ENCODE results near the gene NSUN3. TPM values are rescaled to one million over a fixed set of nuclear protein-coding genes. Genes with fewer than 3 reads are reported as not detected.
"Not testable (repeated sequence)": the region's sequence is repeated elsewhere in the genome, so short reads cannot be mapped to it uniquely, and the experiment has no call there.

Gene NSUN3
- total and polyA plus RNA-seq, 7 experiments from 2014 or later, result 7.3 to 24.0 (median 20.3) TPM

GRCh38 chr3:94028093-94028837 is 34.6 kb upstream of the NSUN3 start, which contains the start of gene STX19:
TSS of gene STX19 (minus strand) at chr3:94028597. CDS start at chr3:94015269, 13,328 bp downstream.
- Mint-ChIP-seq H3K27me3 (no peaks in the 10 kb centered on the region), H3K36me3 (peaks cover 0 to 12% (median 5%) of the 10 kb centered on the region in 5 donors), H3K4me1 (peaks cover 0 to 2% (median 0%) of the 10 kb centered on the region in 7 donors), H3K4me3 (no peak within 1 kb of the TSS), H3K9me3 (peaks cover 0 to 2% (median 0%) of the 10 kb centered on the region in 11 donors), H3K27ac (no peak within 1 kb of the TSS)
- H3K36me3 ChIP-seq (ENCODE audit: control insufficient read depth in 2 of 3, insufficient read depth in 3 of 3, low read length in 3 of 3), result no peaks in the 10 kb centered on the region
- DNase-seq, result no peak
- POLR2A ChIA-PET, result no interaction called here
- ATAC-seq, result no peak
- no peaks in the 10 kb centered on the region for H3K4me1 ChIP-seq (ENCODE audit: control insufficient read depth in 2 of 2, insufficient read depth in 2 of 2, low read length in 2 of 2)
- no peak within 1 kb of the TSS for H3K27ac ChIP-seq (ENCODE audit: low read depth, low read length)
- no peaks in the 10 kb centered on the region for H3K9me3 ChIP-seq (ENCODE audit: control insufficient read depth in 2 of 3, low read length in 3 of 3)
- intact Hi-C loops (cut with micrococcal nuclease), result no loop called here
- H3K27me3 ChIP-seq (ENCODE audit: control insufficient read depth in 2 of 2, insufficient read depth in 2 of 2, low read length in 2 of 2), result no peaks in the 10 kb centered on the region
- no peak within 1 kb of the TSS for H3K4me3 ChIP-seq (ENCODE audit: low read length)
- CTCF ChIA-PET, result no interaction called here

GRCh38 chr3:94036909-94037507 is 25.9 kb upstream of the NSUN3 start:
- Mint-ChIP-seq H3K9me3 (peaks cover 0 to 1% (median 0%) of the 10 kb centered on the region in 11 donors), H3K27ac (no peak overlapping the region), H3K4me1 (no peaks in the 10 kb centered on the region), H3K4me3 (no peak overlapping the region), H3K36me3 (peaks cover 0 to 7% (median 2%) of the 10 kb centered on the region in 5 donors), H3K27me3 (no peaks in the 10 kb centered on the region)
- Histone ChIP-seq H3K9me3 (ENCODE audit: control insufficient read depth in 2 of 3, low read length in 3 of 3) (no peaks in the 10 kb centered on the region), H3K27ac (ENCODE audit: low read depth, low read length) (no peak overlapping the region), H3K4me3 (ENCODE audit: low read length) (no peak overlapping the region), H3K4me1 (ENCODE audit: control insufficient read depth in 2 of 2, insufficient read depth in 2 of 2, low read length in 2 of 2) (no peaks in the 10 kb centered on the region), H3K27me3 (ENCODE audit: control insufficient read depth in 2 of 2, insufficient read depth in 2 of 2, low read length in 2 of 2) (no peaks in the 10 kb centered on the region), H3K36me3 (ENCODE audit: control insufficient read depth in 2 of 3, insufficient read depth in 3 of 3, low read length in 3 of 3) (no peaks in the 10 kb centered on the region)
- POLR2A ChIA-PET, result interaction anchor here (0.6 kb wide), 1 partner anchor 25 kb away, joined by 3 read pairs; the partner anchor contains the start of gene DHFR2
- DNase-seq (no peak), ATAC-seq (no peak)
- CTCF ChIA-PET, result interaction anchor here (1.3 kb wide), 2 partner anchors 33 to 35 kb away, joined by 3 to 5 read pairs; no protein-coding TSS in a partner anchor
- intact Hi-C loops (cut with micrococcal nuclease), result no loop called here

- Histone ChIP-seq H3K9me3 (ENCODE audit: control insufficient read depth in 2 of 3, low read length in 3 of 3) (no peaks in the 10 kb centered on the region), H3K36me3 (ENCODE audit: control insufficient read depth in 2 of 3, insufficient read depth in 3 of 3, low read length in 3 of 3) (peaks cover 0 to 7% (median 0%) of the 10 kb centered on the region in 3 experiments), H3K4me1 (ENCODE audit: control insufficient read depth in 2 of 2, insufficient read depth in 2 of 2, low read length in 2 of 2) (no peaks in the 10 kb centered on the region), H3K27me3 (ENCODE audit: control insufficient read depth in 2 of 2, insufficient read depth in 2 of 2, low read length in 2 of 2) (no peaks in the 10 kb centered on the region), H3K4me3 (ENCODE audit: low read length) (no peak overlapping the region), H3K27ac (ENCODE audit: low read depth, low read length) (no peak overlapping the region)
- Mint-ChIP-seq H3K9me3 (no peaks in the 10 kb centered on the region), H3K4me1 (no peaks in the 10 kb centered on the region), H3K27me3 (no peaks in the 10 kb centered on the region), H3K27ac (peak overlapping the region in 3 of 9 donors; percentile 29 to 83 (median 55)), H3K4me3 (peak overlapping the region in 1 of 10 donors; percentile 17), H3K36me3 (peaks cover 0 to 23% (median 13%) of the 10 kb centered on the region in 5 donors)
- intact Hi-C loops (cut with micrococcal nuclease), result no loop called here
- DNase-seq (no peak), ATAC-seq (no peak)
- CTCF ChIA-PET, result no interaction called here
- POLR2A ChIA-PET, result no interaction called here
Measured at GRCh38 chr3:94043285-94043684, 19.6 kb upstream of the NSUN3 start.

- ATAC-seq; POLR2A ChIA-PET; H3K4me3 Mint-ChIP-seq; H3K27me3 Mint-ChIP-seq; H3K9me3 Mint-ChIP-seq; H3K9me3 ChIP-seq (ENCODE audit: control insufficient read depth in 2 of 3, low read length in 3 of 3); intact Hi-C loops (cut with micrococcal nuclease); H3K27ac ChIP-seq (ENCODE audit: low read depth, low read length); CTCF ChIA-PET; H3K4me1 Mint-ChIP-seq; DNase-seq; H3K4me1 ChIP-seq (ENCODE audit: control insufficient read depth in 2 of 2, insufficient read depth in 2 of 2, low read length in 2 of 2); H3K27me3 ChIP-seq (ENCODE audit: control insufficient read depth in 2 of 2, insufficient read depth in 2 of 2, low read length in 2 of 2); H3K36me3 ChIP-seq (ENCODE audit: control insufficient read depth in 2 of 3, insufficient read depth in 3 of 3, low read length in 3 of 3); H3K4me3 ChIP-seq (ENCODE audit: low read length): not testable (repeated sequence)
- Mint-ChIP-seq H3K27ac (peak overlapping the region in 1 of 9 donors; percentile 55), H3K36me3 (peaks cover 0 to 23% (median 13%) of the 10 kb centered on the region in 5 donors)
Measured at GRCh38 chr3:94044100-94044936, 18.5 kb upstream of the NSUN3 start.

GRCh38 chr3:94046533-94046932 is 16.3 kb upstream of the NSUN3 start:
- Mint-ChIP-seq H3K9me3 (no peaks in the 10 kb centered on the region), H3K36me3 (peaks cover 0 to 23% (median 13%) of the 10 kb centered on the region in 5 donors), H3K27me3 (no peaks in the 10 kb centered on the region), H3K4me3 (no peak overlapping the region), H3K27ac (no peak overlapping the region), H3K4me1 (no peaks in the 10 kb centered on the region)
- Histone ChIP-seq H3K36me3 (ENCODE audit: control insufficient read depth in 2 of 3, insufficient read depth in 3 of 3, low read length in 3 of 3) (peaks cover 0 to 7% (median 0%) of the 10 kb centered on the region in 3 experiments), H3K9me3 (ENCODE audit: control insufficient read depth in 2 of 3, low read length in 3 of 3) (no peaks in the 10 kb centered on the region), H3K4me3 (ENCODE audit: low read length) (no peak overlapping the region), H3K27me3 (ENCODE audit: control insufficient read depth in 2 of 2, insufficient read depth in 2 of 2, low read length in 2 of 2) (no peaks in the 10 kb centered on the region), H3K4me1 (ENCODE audit: control insufficient read depth in 2 of 2, insufficient read depth in 2 of 2, low read length in 2 of 2) (no peaks in the 10 kb centered on the region), H3K27ac (ENCODE audit: low read depth, low read length) (no peak overlapping the region)
- ChIA-PET POLR2A (no interaction called here), CTCF (no interaction called here)
- intact Hi-C loops (cut with micrococcal nuclease), result no loop called here
- DNase-seq (no peak), ATAC-seq (no peak)

- ChIA-PET POLR2A (interaction anchor here (1.3 kb wide), 1 partner anchor 13 kb away, joined by 4 read pairs; the partner anchor contains the start of genes DHFR2 and NSUN3), CTCF (interaction anchor here (0.6 kb wide), 1 partner anchor 45 kb away, joined by 4 read pairs; no protein-coding TSS in a partner anchor)
- H3K4me1 ChIP-seq (ENCODE audit: control insufficient read depth in 2 of 2, insufficient read depth in 2 of 2, low read length in 2 of 2), result no peaks in the 10 kb centered on the region
- H3K9me3 ChIP-seq (ENCODE audit: control insufficient read depth in 2 of 3, low read length in 3 of 3), result no peaks in the 10 kb centered on the region
- intact Hi-C loops (cut with micrococcal nuclease), result no loop called here
- Mint-ChIP-seq H3K9me3 (no peaks in the 10 kb centered on the region), H3K4me1 (no peaks in the 10 kb centered on the region), H3K4me3 (no peak overlapping the region), H3K36me3 (peaks cover 0 to 16% (median 9%) of the 10 kb centered on the region in 5 donors), H3K27me3 (no peaks in the 10 kb centered on the region), H3K27ac (no peak overlapping the region)
- no peak overlapping the region for H3K4me3 ChIP-seq (ENCODE audit: low read length)
- DNase-seq (no peak), ATAC-seq (no peak)
- no peaks in the 10 kb centered on the region for H3K27me3 ChIP-seq (ENCODE audit: control insufficient read depth in 2 of 2, insufficient read depth in 2 of 2, low read length in 2 of 2)
- no peak overlapping the region for H3K27ac ChIP-seq (ENCODE audit: low read depth, low read length)
- peaks cover 0 to 4% (median 0%) of the 10 kb centered on the region in 3 experiments for H3K36me3 ChIP-seq (ENCODE audit: control insufficient read depth in 2 of 3, insufficient read depth in 3 of 3, low read length in 3 of 3)
Measured at GRCh38 chr3:94049267-94049666, 13.6 kb upstream of the NSUN3 start.
